Neural cell (in vitro differentiated cells): ENCODE measurements around the gene JOSD2. TPM values are rescaled to one million over a fixed set of nuclear protein-coding genes. Genes with fewer than 3 reads are reported as not detected.

Experiments
- H2AFZ ChIP-seq: fragments of 200-600, 300-800 bp; sonication (generic), shearing (Covaris generic); 2 replicates; pipeline ENCODE4 v1.6.0; 2014; ENCODE audit warnings: low read depth, mild to moderate bottlenecking, antibody characterized with exemption, low read length, moderate library complexity
- H3F3A ChIP-seq: fragments of 200-600 bp; shearing (Covaris generic); 2 replicates; pipeline ENCODE4 v1.6.1; 2016; ENCODE audit warnings: mild to moderate bottlenecking, moderate library complexity, mixed read lengths, antibody characterized with exemption, low read length; ENCODE audit not compliant: insufficient read depth, poor library complexity, severe bottlenecking
- H3K27ac ChIP-seq: fragments of 200-600, 300-800 bp; sonication (generic), shearing (Covaris generic); 2 replicates; pipeline ENCODE4 v1.5.1; 2014; ENCODE audit warnings: mild to moderate bottlenecking, low read length, moderate library complexity
- H3K27me3 ChIP-seq: fragments of 300-800, 200-600 bp; sonication (generic), shearing (Covaris generic); 2 replicates; pipeline ENCODE4 v1.6.0; 2014; ENCODE audit warnings: mild to moderate bottlenecking, low read depth, low read length, moderate library complexity; ENCODE audit not compliant: insufficient read depth
- H3K36me3 ChIP-seq: fragments of 300-800, 200-600 bp; sonication (generic), shearing (Covaris generic); 2 replicates; pipeline ENCODE4 v1.5.1; 2014; ENCODE audit warnings: mild to moderate bottlenecking, antibody characterized with exemption, low read length, moderate library complexity; ENCODE audit not compliant: insufficient read depth
- H3K4me2 ChIP-seq: fragments of 300-800, 200-600 bp; sonication (generic), shearing (Covaris generic); 2 replicates; pipeline ENCODE4 v1.6.0; 2014; ENCODE audit warnings: mild to moderate bottlenecking, low read length
- H3K4me3 ChIP-seq: fragments of 300-800, 200-600 bp; sonication (generic), shearing (Covaris generic); 2 replicates; pipeline ENCODE4 v1.5.1; 2014; ENCODE audit warnings: mild to moderate bottlenecking, low read length, moderate library complexity
- H3K79me2 ChIP-seq: fragments of 200-600 bp; shearing (Covaris generic); replicated peaks from 2 replicates; pipeline ENCODE4 v1.6.0; 2014; ENCODE audit warnings: mild to moderate bottlenecking, low read length, moderate library complexity; ENCODE audit not compliant: insufficient read depth
- H3K9ac ChIP-seq: fragments of 300-800, 200-600 bp; sonication (generic), shearing (Covaris generic); 2 replicates; pipeline ENCODE4 v1.6.1; 2016; ENCODE audit warnings: mild to moderate bottlenecking, low read length, mixed read lengths
- H3K9me2 ChIP-seq: fragments of 200-600 bp; shearing (Covaris generic); 2 replicates; pipeline ENCODE4 v1.6.1; 2016; ENCODE audit warnings: mild to moderate bottlenecking, low read length, mixed read lengths; ENCODE audit not compliant: insufficient read depth
- H3K9me3 ChIP-seq: fragments of 200-600, 300-800 bp; sonication (generic), shearing (Covaris generic); 2 replicates; pipeline ENCODE4 v1.6.1; 2016; ENCODE audit warnings: mild to moderate bottlenecking, mixed run types, low read length, moderate library complexity, mixed read lengths
- H4K20me1 ChIP-seq: fragments of 200-600 bp; shearing (Covaris generic); 2 replicates; pipeline ENCODE4 v1.6.1; 2016; ENCODE audit warnings: mild to moderate bottlenecking, mixed run types; ENCODE audit not compliant: insufficient read depth
- CTCF ChIP-seq: fragments of 450-650 bp; IDR thresholded peaks from 2 replicates; pipeline ENCODE4 v1.5.1; 2014; ENCODE audit warnings: antibody characterized with exemption, mild to moderate bottlenecking, moderate library complexity; ENCODE audit not compliant: poor library complexity, severe bottlenecking
- EP300 ChIP-seq: fragments of 450-650 bp; conservative IDR thresholded peaks from 2 replicates; pipeline ENCODE4 v1.6.1; 2014; ENCODE audit warnings: antibody characterized with exemption, mild to moderate bottlenecking, moderate library complexity; ENCODE audit not compliant: poor library complexity, severe bottlenecking
- EZH2 ChIP-seq: fragments of 200-600, 300-800 bp; shearing (Covaris generic), sonication (generic); IDR thresholded peaks from 2 replicates; pipeline ENCODE4 v1.6.1; 2014; ENCODE audit warnings: antibody characterized with exemption, low read length, borderline replicate concordance, mild to moderate bottlenecking; ENCODE audit not compliant: insufficient read depth, poor library complexity, severe bottlenecking
- MXI1 ChIP-seq: fragments of 450-650 bp; conservative IDR thresholded peaks from 2 replicates; pipeline ENCODE4 v1.6.1; 2014; ENCODE audit warnings: antibody characterized with exemption, mild to moderate bottlenecking; ENCODE audit not compliant: poor library complexity, severe bottlenecking
- POLR2AphosphoS5 ChIP-seq: IDR thresholded peaks from 2 replicates; pipeline ENCODE4 v1.6.1; 2012
- RAD21 ChIP-seq: fragments of 450-650 bp; conservative IDR thresholded peaks from 2 replicates; pipeline ENCODE4 v1.6.1; 2014; ENCODE audit warnings: antibody characterized with exemption, mild to moderate bottlenecking, moderate library complexity
- REST ChIP-seq: IDR thresholded peaks from 2 replicates; pipeline ENCODE4 v1.6.1; 2012; ENCODE audit warnings: borderline replicate concordance
- SMC3 ChIP-seq: fragments of 450-650 bp; conservative IDR thresholded peaks from 2 replicates; pipeline ENCODE4 v1.6.1; 2014; ENCODE audit warnings: antibody characterized with exemption, mild to moderate bottlenecking, moderate library complexity; ENCODE audit not compliant: poor library complexity
- TAF1 ChIP-seq: IDR thresholded peaks from 2 replicates; pipeline ENCODE4 v1.6.1; 2012; ENCODE audit warnings: low read depth
- polyA plus RNA-seq: library from polyadenylated mRNA; depleted of rRNA; stranded (reverse); fragments of >200 nt; gene quantifications from 2 replicates; pipeline ENCODE4 v1.2.3, GENCODE V29; 2014

JOSD2 gene
- polyA plus RNA-seq, 1 donor from 2014 or later = 10.7 TPM

- Histone ChIP-seq H3K4me2 (no peak overlapping the region), H3K9me3 (no peaks in the 10 kb centered on the region), H3F3A (no peaks in the 10 kb centered on the region), H3K79me2 (no peaks in the 10 kb centered on the region), H4K20me1 (no peaks in the 10 kb centered on the region), H2AFZ (no peak overlapping the region), H3K4me3 (no peak overlapping the region), H3K9me2 (no peaks in the 10 kb centered on the region), H3K27me3 (no peaks in the 10 kb centered on the region), H3K9ac (peak overlapping the region; percentile 95), H3K27ac (peak overlapping the region; percentile 100), H3K36me3 (no peaks in the 10 kb centered on the region)
- no peak for TF ChIP-seq TAF1
- no peak for TF ChIP-seq CTCF
- no peak for TF ChIP-seq EZH2
- no peak for TF ChIP-seq REST
- no peak for TF ChIP-seq POLR2AphosphoS5
- TF ChIP-seq MXI1 = no peak
- no peak for TF ChIP-seq SMC3
- no peak for TF ChIP-seq RAD21
- TF ChIP-seq EP300 = no peak
Measured at GRCh38 chr19:50507376-50507775, 3.6 kb downstream of the JOSD2 start.

- no peaks in the 10 kb centered on the region for H3K27me3 ChIP-seq
- H2AFZ ChIP-seq = no peak overlapping the region
- H3K27ac ChIP-seq = no peak overlapping the region
- no peaks in the 10 kb centered on the region for H3K79me2 ChIP-seq
- no peaks in the 10 kb centered on the region for H3K9me2 ChIP-seq
- H3K36me3 ChIP-seq = no peaks in the 10 kb centered on the region
- H3K9ac ChIP-seq = no peak overlapping the region
- H3K4me2 ChIP-seq = no peak overlapping the region
- no peaks in the 10 kb centered on the region for H3F3A ChIP-seq
- TF ChIP-seq POLR2AphosphoS5 (no peak), SMC3 (no peak), RAD21 (no peak), CTCF (no peak), TAF1 (no peak), REST (no peak), MXI1 (no peak), EZH2 (no peak), EP300 (no peak)
- no peaks in the 10 kb centered on the region for H4K20me1 ChIP-seq
- H3K9me3 ChIP-seq = no peaks in the 10 kb centered on the region
- H3K4me3 ChIP-seq = no peak overlapping the region
Measured at GRCh38 chr19:50506700-50507099, 4.3 kb downstream of the JOSD2 start.
